Sigmoid colon (tissue), 7 donors: ENCODE data around the gene YEATS4. TPM values are rescaled to one million over a fixed set of nuclear protein-coding genes. Genes with fewer than 3 reads are reported as not detected.

Experiments used
- DNase-seq: peaks from one replicate; pipeline ENCODE4 v3.0.0-alpha.2; 2019
- H3K27ac ChIP-seq, 4 donors: fragments of 200-600 bp; sonication (generic); one replicate each; pipeline ENCODE4 v1.5.1; 2016 to 2019; ENCODE audit warnings: mild to moderate bottlenecking in 1 of 4
- H3K27me3 ChIP-seq, 3 donors: fragments of 200-600 bp; sonication (generic); one replicate each; pipeline ENCODE4 v1.5.1; 2019; ENCODE audit warnings: mild to moderate bottlenecking in 1 of 3
- H3K36me3 ChIP-seq, 4 donors: fragments of 200-600 bp; sonication (generic); one replicate each; pipeline ENCODE4 v1.5.1; 2016 to 2019
- H3K4me1 ChIP-seq, 4 donors: fragments of 200-600 bp; sonication (generic); one replicate each; pipeline ENCODE4 v1.5.1; 2017 to 2019
- H3K4me3 ChIP-seq, 4 donors: fragments of 200-600 bp; sonication (generic); one replicate each; pipeline ENCODE4 v1.5.1; 2017 to 2019; ENCODE audit warnings: mild to moderate bottlenecking in 2 of 4, moderate library complexity in 1 of 4
- H3K9me3 ChIP-seq, 4 donors: fragments of 200-600 bp in 3 of 4; sonication (generic) in 3 of 4; one replicate each; pipeline versions ENCODE4 v1.5.1 to v1.6.1; 2013 to 2019
- CTCF ChIP-seq, 4 experiments: fragments of 450-650 bp in 3 of 4; fragments of 200-600 bp in 1 of 4; IDR thresholded peaks; one replicate each; pipeline ENCODE4 v1.5.1; 2016 to 2019; ENCODE audit warnings: antibody characterized with exemption in 4 of 4, mild to moderate bottlenecking in 3 of 4, moderate library complexity in 2 of 4
- EP300 ChIP-seq, 4 donors: sonication (generic); formaldehyde crosslinking; IDR thresholded peaks; one replicate each; pipeline ENCODE4 v1.6.1; 2017; ENCODE audit warnings: antibody characterized with exemption in 4 of 4
- POLR2A ChIP-seq, 2 donors: fragments of 450-650 bp; IDR thresholded peaks; one replicate each; pipeline ENCODE4 v1.6.1; 2016; ENCODE audit warnings: antibody characterized with exemption in 2 of 2, mild to moderate bottlenecking in 2 of 2, moderate library complexity in 2 of 2
- POLR2AphosphoS5 ChIP-seq, 4 donors: sonication (generic); formaldehyde crosslinking; IDR thresholded peaks; one replicate each; pipeline ENCODE4 v1.6.1; 2017; ENCODE audit warnings: antibody characterized with exemption in 4 of 4
- WGBS, 2 donors: extraction: QIAGEN DNeasy Blood & Tissue Kit; methylation state at CpG; one replicate each; pipeline ENCODE4 v1.1.7; 2013; 5-methylcytosine and 5-hydroxymethylcytosine counted together
- intact Hi-C: fragments of 100-400 bp; cut with DNase I; formaldehyde crosslinking; loops from one replicate; pipeline ENCODE4 v1.15.1; 2023
- polyA plus RNA-seq, 3 donors: library from polyadenylated mRNA; stranded (reverse); fragments of 200-250 nt; gene quantifications; one replicate each; pipeline ENCODE4 v1.2.3, GENCODE V29; 2013
- total RNA-seq, 4 donors: library from RNA; depleted of rRNA; stranded (reverse); fragments of >200 nt; gene quantifications; one replicate each; pipeline ENCODE4 v1.1.0, GENCODE V29; 2016
- donor health status: healthy with polysubstance abuse.
- donor health status: Bipolar disorder and iron deficiency.
- donor health status: healthy.

The YEATS4 gene
- total and polyA plus RNA-seq, 7 donors: 13.3 to 61.2 (median 19.8) TPM

GRCh38 chr12:69397978-69398377 lies 38.4 kb downstream of the YEATS4 start:
- WGBS, 2 donors: 97 to 98% methylated on average over 3 of the region's 3 CpGs
- intact Hi-C loops: no loop called here

GRCh38 chr12:69401940-69402339 lies 42.4 kb downstream of the YEATS4 start:
- intact Hi-C loops: no loop called here

More at GRCh38 chr12:69397978-69398377, 38.4 kb downstream of the YEATS4 start:
- peaks cover 0 to 6% (median 0%) of the 10 kb centered on the region in 4 donors for H3K4me1 ChIP-seq
- no peaks in the 10 kb centered on the region for H3K27me3 ChIP-seq
- H3K36me3 ChIP-seq: no peaks in the 10 kb centered on the region
- peaks cover 0 to 6% (median 0%) of the 10 kb centered on the region in 4 donors for H3K9me3 ChIP-seq
- TF ChIP-seq POLR2AphosphoS5 (IDR thresholded peaks at IDR 0.05): no peak
- TF ChIP-seq EP300 (IDR thresholded peaks at IDR 0.05): no peak
- TF ChIP-seq POLR2A (IDR thresholded peaks at IDR 0.05): no peak
- TF ChIP-seq CTCF (IDR thresholded peaks at IDR 0.05): no peak
- no peak overlapping the region for H3K27ac ChIP-seq
- H3K4me3 ChIP-seq: no peak overlapping the region
- no peak for DNase-seq

GRCh38 chr12:69404851-69405565 lies 45.5 kb downstream of the YEATS4 start:
- intact Hi-C loops: no loop called here
- Histone ChIP-seq H3K27me3 (no peaks in the 10 kb centered on the region), H3K27ac (peak overlapping the region in 1 of 4 donors; percentile 12), H3K36me3 (no peaks in the 10 kb centered on the region), H3K4me3 (no peak overlapping the region), H3K9me3 (no peaks in the 10 kb centered on the region), H3K4me1 (peaks cover 0 to 6% (median 0%) of the 10 kb centered on the region in 4 donors)
- no peak for TF ChIP-seq POLR2A (IDR thresholded peaks at IDR 0.05)
- TF ChIP-seq EP300 (IDR thresholded peaks at IDR 0.05): no peak
- TF ChIP-seq CTCF (IDR thresholded peaks at IDR 0.05): no peak
- TF ChIP-seq POLR2AphosphoS5 (IDR thresholded peaks at IDR 0.05): no peak
- DNase-seq: no peak
- WGBS, 2 donors: 88 to 95% methylated on average over 7 of the region's 7 CpGs

More at GRCh38 chr12:69401940-69402339, 42.4 kb downstream of the YEATS4 start:
- DNase-seq: no peak
- Histone ChIP-seq H3K4me3 (no peak overlapping the region), H3K4me1 (peaks cover 0 to 6% (median 0%) of the 10 kb centered on the region in 4 donors), H3K27me3 (no peaks in the 10 kb centered on the region), H3K9me3 (peaks cover 0 to 4% (median 0%) of the 10 kb centered on the region in 4 donors), H3K36me3 (no peaks in the 10 kb centered on the region), H3K27ac (no peak overlapping the region)
- WGBS, 2 donors: 81 to 88% methylated on average over 4 of the region's 4 CpGs
- no peak for TF ChIP-seq CTCF (IDR thresholded peaks at IDR 0.05)
- no peak for TF ChIP-seq EP300 (IDR thresholded peaks at IDR 0.05)
- no peak for TF ChIP-seq POLR2AphosphoS5 (IDR thresholded peaks at IDR 0.05)
- TF ChIP-seq POLR2A (IDR thresholded peaks at IDR 0.05): no peak

GRCh38 chr12:69405566-69405865 lies 46.0 kb downstream of the YEATS4 start:
- H3K27me3 ChIP-seq: no peaks in the 10 kb centered on the region
- H3K36me3 ChIP-seq: no peaks in the 10 kb centered on the region
- no peak overlapping the region for H3K4me3 ChIP-seq
- peaks cover 0 to 6% (median 0%) of the 10 kb centered on the region in 4 donors for H3K4me1 ChIP-seq
- TF ChIP-seq POLR2AphosphoS5 (IDR thresholded peaks at IDR 0.05) (no peak), POLR2A (IDR thresholded peaks at IDR 0.05) (no peak), EP300 (IDR thresholded peaks at IDR 0.05) (no peak), CTCF (IDR thresholded peaks at IDR 0.05) (no peak)
- no peak for DNase-seq
- no peaks in the 10 kb centered on the region for H3K9me3 ChIP-seq
- WGBS, 2 donors: 83% methylated on average over 4 of the region's 4 CpGs
- intact Hi-C loops: no loop called here
- peak overlapping the region in 1 of 4 donors; percentile 12 for H3K27ac ChIP-seq
